ENCODE results near the gene GPRASP3. TPM values are rescaled to one million over a fixed set of nuclear protein-coding genes. Genes with fewer than 3 reads are reported as not detected.
A peak's percentile ranks its signal among the peaks of the same experiment; 100 is the strongest.
"Not testable (repeated sequence)": the region's sequence is repeated elsewhere in the genome, so short reads cannot be mapped to it uniquely, and the experiment has no call there.

GPRASP3 gene, protein sequence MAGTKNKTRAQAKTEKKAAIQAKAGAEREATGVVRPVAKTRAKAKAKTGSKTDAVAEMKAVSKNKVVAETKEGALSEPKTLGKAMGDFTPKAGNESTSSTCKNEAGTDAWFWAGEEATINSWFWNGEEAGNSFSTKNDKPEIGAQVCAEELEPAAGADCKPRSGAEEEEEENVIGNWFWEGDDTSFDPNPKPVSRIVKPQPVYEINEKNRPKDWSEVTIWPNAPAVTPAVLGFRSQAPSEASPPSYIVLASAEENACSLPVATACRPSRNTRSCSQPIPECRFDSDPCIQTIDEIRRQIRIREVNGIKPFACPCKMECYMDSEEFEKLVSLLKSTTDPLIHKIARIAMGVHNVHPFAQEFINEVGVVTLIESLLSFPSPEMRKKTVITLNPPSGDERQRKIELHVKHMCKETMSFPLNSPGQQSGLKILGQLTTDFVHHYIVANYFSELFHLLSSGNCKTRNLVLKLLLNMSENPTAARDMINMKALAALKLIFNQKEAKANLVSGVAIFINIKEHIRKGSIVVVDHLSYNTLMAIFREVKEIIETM
- total RNA-seq (2014; rRNA removed; shearing (Covaris generic)) (0.89 and 1.5 TPM in 2 replicates), polyA plus RNA-seq (2016; fragmentation: Nextera tagmentation; extraction: Ambion mirVana) (2.6 and 2.7 TPM in 2 replicates)

DNA sequence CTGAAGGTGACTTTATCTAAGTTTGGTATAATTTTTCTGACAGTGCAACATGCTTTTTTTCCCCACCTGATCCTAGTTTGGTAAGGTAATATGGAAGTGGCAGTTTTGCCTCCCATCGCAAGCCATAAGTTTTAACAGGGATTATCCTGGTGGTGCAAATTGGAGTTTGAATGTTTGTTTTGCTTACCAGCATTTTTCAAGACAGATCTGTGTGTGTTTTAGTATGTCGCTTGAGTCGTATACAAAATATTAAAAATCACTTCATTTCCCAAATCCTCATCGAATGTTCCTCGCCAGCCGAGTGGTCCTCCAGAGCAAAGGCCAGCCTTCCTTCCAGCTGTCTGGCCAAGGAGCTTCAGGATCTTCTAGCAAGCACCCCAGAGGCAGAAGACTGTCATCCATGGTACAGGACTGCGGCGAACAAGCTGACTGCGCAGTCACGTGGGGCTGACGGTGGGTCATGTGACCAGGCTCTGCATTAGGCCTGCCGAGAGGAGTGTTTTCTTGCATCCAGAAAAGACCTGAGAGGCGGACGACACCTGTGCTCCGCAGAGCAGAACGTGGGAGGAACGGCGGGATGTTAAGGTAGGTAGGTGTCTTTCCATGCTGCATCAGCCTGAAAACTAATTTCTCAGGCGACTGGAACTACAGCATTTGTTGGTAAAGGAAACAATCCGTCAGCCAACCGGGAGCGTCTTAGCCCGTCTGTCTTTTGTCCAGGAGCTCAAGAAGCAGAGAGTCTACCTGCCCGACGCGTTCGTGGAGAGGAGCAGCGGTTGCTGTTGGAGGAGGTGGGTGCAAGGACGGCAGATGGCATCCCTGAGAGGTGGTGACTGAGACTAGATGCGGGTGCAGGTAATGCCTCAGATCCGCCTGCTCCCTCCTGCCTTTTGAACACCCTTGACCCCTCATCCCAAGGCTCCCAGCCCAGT, at the start of gene GPRASP3:
Gene GPRASP3 (plus strand): TSS at position 507 of the 932 bp plus-strand sequence. CDS start 28,253 bp downstream, outside the sequence.
- Histone ChIP-seq H2AFZ (peak within 1 kb of the TSS; percentile 90), H3F3A (ENCODE audit: insufficient read depth) (no peaks in the 10 kb centered on the region), H3K4me3 (peak within 1 kb of the TSS; percentile 73), H3K4me2 (ENCODE audit: unreplicated experiment) (peak within 1 kb of the TSS; percentile 82), H3K9me2 (ENCODE audit: insufficient read depth) (no peaks in the 10 kb centered on the region), H3K9me3 (ENCODE audit: low read depth) (no peaks in the 10 kb centered on the region), H3K27me3 (replicated peaks; ENCODE audit: insufficient read depth) (no peaks in the 10 kb centered on the region), H3K27ac (0 out of 2 replicates have a peak within 1 kb of the TSS, but pooled peaks have one; percentile 21), H3K4me1 (ENCODE audit: insufficient read depth) (no peaks in the 10 kb centered on the region), H4K20me1 (ENCODE audit: insufficient read depth) (no peaks in the 10 kb centered on the region), H3K9ac (peak within 1 kb of the TSS; percentile 88), H3K36me3 (ENCODE audit: low read depth) (no peaks in the 10 kb centered on the region), H3K79me2 (ENCODE audit: insufficient read depth) (no peaks in the 10 kb centered on the region)
- peak; percentile 81 for DNase-seq
- TF ChIP-seq EZH2 (IDR thresholded peaks at IDR 0.05; ENCODE audit: insufficient read depth, poor library complexity, severe bottlenecking) (no peak), EZH2phosphoT487 (IDR thresholded peaks at IDR 0.05; ENCODE audit: insufficient read depth, low read depth) (no peak)
- 0 to 3% methylated on average over 20 to 27 of the region's 31 CpGs for WGBS, 2 experiments (ENCODE audit: low coverage in 1 of 2, low lambda C conversion rate in 2 of 2, missing lambda C conversion rate in 2 of 2)
- in situ Hi-C loops (cut with MboI): no loop called here

DNA sequence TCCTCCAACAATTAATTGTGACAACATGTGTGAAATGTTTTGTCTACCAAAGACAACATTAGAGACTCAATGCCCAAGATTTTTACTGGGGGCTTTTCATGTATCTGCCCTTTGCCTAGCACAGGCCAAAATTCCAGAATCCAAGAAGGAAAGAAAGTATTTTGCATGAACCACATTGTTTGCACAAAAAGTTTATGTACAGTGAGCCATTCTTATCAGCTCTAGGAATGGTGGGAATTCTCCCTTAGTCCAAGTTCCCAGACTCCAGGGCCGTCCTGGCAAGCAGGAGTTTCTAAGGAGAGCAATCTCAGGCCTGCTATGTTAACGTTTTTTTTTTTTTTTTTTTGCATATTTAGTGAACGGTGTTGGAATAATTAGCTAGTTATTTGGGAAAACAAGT, 47.7 kb upstream of the GPRASP3 start:
- H3F3A ChIP-seq (ENCODE audit: insufficient read depth): no peaks in the 10 kb centered on the region
- no peak overlapping the region for H3K4me2 ChIP-seq (ENCODE audit: unreplicated experiment)
- no peak overlapping the region for H3K27ac ChIP-seq
- DNase-seq: no peak
- TF ChIP-seq EZH2phosphoT487 (IDR thresholded peaks at IDR 0.05; ENCODE audit: insufficient read depth, low read depth) (no peak), EZH2 (IDR thresholded peaks at IDR 0.05; ENCODE audit: insufficient read depth, poor library complexity, severe bottlenecking) (no peak)
- H3K79me2 ChIP-seq (ENCODE audit: insufficient read depth): no peaks in the 10 kb centered on the region
- H3K9me3 ChIP-seq (ENCODE audit: low read depth): no peaks in the 10 kb centered on the region
- no peak overlapping the region for H2AFZ ChIP-seq
- no peaks in the 10 kb centered on the region for H3K4me1 ChIP-seq (ENCODE audit: insufficient read depth)
- no peaks in the 10 kb centered on the region for H3K36me3 ChIP-seq (ENCODE audit: low read depth)
- no peaks in the 10 kb centered on the region for H4K20me1 ChIP-seq (ENCODE audit: insufficient read depth)
- H3K27me3 ChIP-seq (replicated peaks; ENCODE audit: insufficient read depth): no peaks in the 10 kb centered on the region
- H3K4me3 ChIP-seq: no peak overlapping the region
- WGBS, 2 experiments (ENCODE audit: low coverage in 1 of 2, low lambda C conversion rate in 2 of 2, missing lambda C conversion rate in 2 of 2): 65 to 67% methylated on average over 2 to 3 of the region's 3 CpGs
- H3K9ac ChIP-seq: no peak overlapping the region
- in situ Hi-C loops (cut with MboI): no loop called here
- no peaks in the 10 kb centered on the region for H3K9me2 ChIP-seq (ENCODE audit: insufficient read depth)

DNA sequence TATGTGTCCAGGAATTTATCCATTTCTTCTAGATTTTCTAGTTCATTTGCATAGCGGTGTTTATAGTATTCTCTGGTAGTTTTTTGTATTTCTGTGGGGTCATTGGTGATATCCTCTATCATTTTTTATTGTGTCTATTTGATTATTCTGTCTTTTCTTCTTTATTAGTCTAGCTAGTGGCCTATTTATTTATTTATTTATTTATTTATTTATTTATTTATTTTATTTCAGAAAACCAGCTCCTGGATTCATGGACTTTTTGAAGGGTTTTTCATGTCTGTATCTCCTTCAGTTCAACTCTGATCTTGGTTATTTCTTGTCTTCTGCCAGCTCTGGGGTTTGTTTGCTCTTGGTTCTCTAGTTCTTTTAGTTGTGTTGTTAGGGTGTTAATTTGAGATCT, 43.1 kb upstream of the GPRASP3 start:
- H3K9ac ChIP-seq; H3K9me2 ChIP-seq (ENCODE audit: insufficient read depth); H2AFZ ChIP-seq; H3K36me3 ChIP-seq (ENCODE audit: low read depth); in situ Hi-C loops (cut with MboI); H3K4me1 ChIP-seq (ENCODE audit: insufficient read depth); DNase-seq; H3K27me3 ChIP-seq (replicated peaks; ENCODE audit: insufficient read depth); H3K9me3 ChIP-seq (ENCODE audit: low read depth); H3K79me2 ChIP-seq (ENCODE audit: insufficient read depth); H3F3A ChIP-seq (ENCODE audit: insufficient read depth); H3K27ac ChIP-seq; H3K4me2 ChIP-seq (ENCODE audit: unreplicated experiment); H3K4me3 ChIP-seq; H4K20me1 ChIP-seq (ENCODE audit: insufficient read depth): not testable (repeated sequence)
- 100% methylated on average over 1 of the region's 1 CpG for WGBS, 2 experiments (ENCODE audit: low coverage in 1 of 2, low lambda C conversion rate in 2 of 2, missing lambda C conversion rate in 2 of 2)

DNA sequence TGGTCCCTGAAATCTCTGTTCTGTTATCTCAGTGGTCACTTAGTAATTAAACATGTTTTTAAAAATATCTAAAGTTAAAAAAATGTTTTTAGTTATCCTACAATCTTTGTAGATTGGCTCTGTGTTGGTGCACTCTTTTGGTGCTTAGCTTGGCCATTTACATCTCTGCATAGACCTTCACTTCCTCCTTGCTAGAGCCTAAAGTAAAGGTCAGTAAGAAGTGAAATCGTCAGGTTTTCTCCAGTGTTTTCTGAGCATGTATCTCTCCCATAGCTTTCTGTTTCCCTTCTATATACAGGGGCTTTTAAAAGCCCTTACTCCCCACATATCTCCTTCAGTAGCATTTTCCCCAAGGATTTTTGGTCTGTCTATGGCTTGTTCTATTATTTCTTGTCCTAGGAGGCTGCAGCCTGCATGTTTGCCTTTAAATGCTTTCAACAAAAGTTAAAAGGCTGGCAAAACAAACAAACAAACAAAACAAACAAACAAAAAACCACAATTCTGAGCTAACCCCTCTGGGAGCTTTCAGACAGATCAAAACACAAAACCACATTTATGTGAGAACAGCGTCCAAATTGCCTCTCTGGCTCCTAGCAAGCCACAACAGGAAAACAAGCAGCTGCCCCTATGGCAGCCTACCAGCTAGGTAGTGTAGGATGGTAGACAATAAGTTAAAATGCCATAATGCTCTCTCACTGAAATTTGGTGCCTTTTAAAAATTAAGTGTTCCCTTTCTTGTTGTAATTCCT, 35.6 kb upstream of the GPRASP3 start:
- no peaks in the 10 kb centered on the region for H3F3A ChIP-seq (ENCODE audit: insufficient read depth)
- H3K4me2 ChIP-seq (ENCODE audit: unreplicated experiment): no peak overlapping the region
- no peaks in the 10 kb centered on the region for H3K9me3 ChIP-seq (ENCODE audit: low read depth)
- H3K79me2 ChIP-seq (ENCODE audit: insufficient read depth): no peaks in the 10 kb centered on the region
- no peaks in the 10 kb centered on the region for H3K9me2 ChIP-seq (ENCODE audit: insufficient read depth)
- no peak overlapping the region for H2AFZ ChIP-seq
- no peaks in the 10 kb centered on the region for H4K20me1 ChIP-seq (ENCODE audit: insufficient read depth)
- no peak overlapping the region for H3K27ac ChIP-seq
- no peaks in the 10 kb centered on the region for H3K36me3 ChIP-seq (ENCODE audit: low read depth)
- TF ChIP-seq EZH2phosphoT487 (IDR thresholded peaks at IDR 0.05; ENCODE audit: insufficient read depth, low read depth) (no peak), EZH2 (IDR thresholded peaks at IDR 0.05; ENCODE audit: insufficient read depth, poor library complexity, severe bottlenecking) (no peak)
- in situ Hi-C loops (cut with MboI): no loop called here
- no peaks in the 10 kb centered on the region for H3K4me1 ChIP-seq (ENCODE audit: insufficient read depth)
- no peak overlapping the region for H3K4me3 ChIP-seq
- H3K9ac ChIP-seq: no peak overlapping the region
- no peaks in the 10 kb centered on the region for H3K27me3 ChIP-seq (replicated peaks; ENCODE audit: insufficient read depth)
- 11 to 22% methylated on average over 2 of the region's 2 CpGs for WGBS, 2 experiments (ENCODE audit: low coverage in 1 of 2, low lambda C conversion rate in 2 of 2, missing lambda C conversion rate in 2 of 2)
- DNase-seq: no peak

Measured in GM23248 (cell line).